Measurements from ENCODE around the gene OTP. TPM values are rescaled to one million over a fixed set of nuclear protein-coding genes. Genes with fewer than 3 reads are reported as not detected.
"Not testable (repeated sequence)": the region's sequence is repeated elsewhere in the genome, so short reads cannot be mapped to it uniquely, and the experiment has no call there.

The OTP gene
- total RNA-seq, 2 donors from 2014 or later = not detected

DNA sequence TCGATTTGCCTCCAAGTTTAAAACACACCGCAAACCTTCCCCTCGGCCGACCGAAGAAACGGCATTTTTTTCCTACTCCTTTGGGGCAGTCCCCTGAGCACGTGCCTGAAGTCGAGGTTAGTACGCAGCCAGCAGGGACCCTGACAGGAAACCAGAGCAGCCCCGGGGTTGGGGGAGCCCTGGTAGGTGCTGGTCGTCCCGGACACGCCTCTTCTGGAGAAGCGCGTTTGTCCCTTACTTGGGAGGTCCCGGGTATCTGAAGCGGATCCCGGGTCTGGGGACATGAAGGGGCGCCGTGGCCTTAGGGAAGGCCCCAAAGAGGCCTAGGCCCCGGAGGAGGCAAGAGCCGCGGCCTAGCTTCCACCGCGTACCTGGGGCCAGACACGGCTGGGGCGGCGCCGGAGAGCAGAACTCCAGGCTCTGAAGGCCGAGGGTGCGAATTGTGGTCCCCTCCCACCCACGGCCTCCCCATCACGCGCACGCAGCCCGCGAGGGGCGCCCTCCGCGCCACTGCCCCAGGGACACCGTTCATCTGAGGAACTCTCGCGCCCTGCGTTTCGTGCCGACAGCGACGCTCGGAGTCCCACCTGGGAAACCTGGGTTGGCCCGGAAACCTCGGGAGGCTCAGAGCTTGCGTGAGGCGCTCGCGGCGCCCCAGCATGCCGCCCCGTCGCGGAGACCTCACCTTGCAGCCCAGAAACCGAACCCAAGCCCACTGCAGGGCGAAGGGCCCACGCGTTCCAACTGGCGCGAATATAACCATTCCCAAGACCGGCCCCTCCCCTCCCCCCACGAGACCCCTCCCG, 10.4 kb downstream of the OTP start:
- Histone ChIP-seq H3K27ac (no peak overlapping the region), H3K9me3 (no peaks in the 10 kb centered on the region), H3K27me3 (replicated peaks; ENCODE audit: insufficient read depth) (peaks cover 29% of the 10 kb centered on the region), H3K36me3 (no peaks in the 10 kb centered on the region), H3K4me3 (no peak overlapping the region), H3K4me1 (replicated peaks) (no peaks in the 10 kb centered on the region)
- 9% methylated on average over 69 of the region's 69 CpGs for WGBS
- intact Hi-C loops (cut with DNase I) = no loop called here
- DNase-seq (ENCODE audit: low spot score) = no peak
- TF ChIP-seq POLR2AphosphoS5 (IDR thresholded peaks at IDR 0.05) = no peak

DNA sequence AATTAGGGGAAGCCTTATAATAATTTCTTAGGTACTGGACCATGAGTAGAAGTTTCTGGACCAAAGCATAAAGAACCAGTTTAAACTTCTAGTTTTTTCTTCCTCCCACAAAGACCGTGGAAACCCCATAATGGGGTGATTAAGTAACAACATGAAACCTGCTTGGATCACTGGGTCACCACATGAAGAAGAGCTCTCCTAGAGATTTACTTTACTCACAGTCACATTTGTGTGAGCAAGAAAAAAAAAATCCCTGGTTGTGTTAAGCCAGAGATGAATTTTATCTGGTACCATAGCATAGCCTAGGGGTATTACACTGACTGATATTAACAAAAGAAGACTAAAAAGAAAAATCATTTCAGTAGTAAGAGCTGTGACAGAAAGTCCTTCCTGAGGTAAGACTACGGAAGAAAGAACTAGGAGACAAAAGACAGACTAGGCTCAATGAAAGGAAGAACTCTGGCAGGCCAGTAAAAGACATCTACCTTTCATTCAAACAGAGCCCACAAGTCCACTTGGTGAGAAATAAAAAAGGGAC, 15.2 kb downstream of the OTP start:
- no peak for TF ChIP-seq POLR2A (IDR thresholded peaks at IDR 0.05)
- no peak for TF ChIP-seq POLR2AphosphoS5 (IDR thresholded peaks at IDR 0.05)
- TF ChIP-seq, protein P1, sequence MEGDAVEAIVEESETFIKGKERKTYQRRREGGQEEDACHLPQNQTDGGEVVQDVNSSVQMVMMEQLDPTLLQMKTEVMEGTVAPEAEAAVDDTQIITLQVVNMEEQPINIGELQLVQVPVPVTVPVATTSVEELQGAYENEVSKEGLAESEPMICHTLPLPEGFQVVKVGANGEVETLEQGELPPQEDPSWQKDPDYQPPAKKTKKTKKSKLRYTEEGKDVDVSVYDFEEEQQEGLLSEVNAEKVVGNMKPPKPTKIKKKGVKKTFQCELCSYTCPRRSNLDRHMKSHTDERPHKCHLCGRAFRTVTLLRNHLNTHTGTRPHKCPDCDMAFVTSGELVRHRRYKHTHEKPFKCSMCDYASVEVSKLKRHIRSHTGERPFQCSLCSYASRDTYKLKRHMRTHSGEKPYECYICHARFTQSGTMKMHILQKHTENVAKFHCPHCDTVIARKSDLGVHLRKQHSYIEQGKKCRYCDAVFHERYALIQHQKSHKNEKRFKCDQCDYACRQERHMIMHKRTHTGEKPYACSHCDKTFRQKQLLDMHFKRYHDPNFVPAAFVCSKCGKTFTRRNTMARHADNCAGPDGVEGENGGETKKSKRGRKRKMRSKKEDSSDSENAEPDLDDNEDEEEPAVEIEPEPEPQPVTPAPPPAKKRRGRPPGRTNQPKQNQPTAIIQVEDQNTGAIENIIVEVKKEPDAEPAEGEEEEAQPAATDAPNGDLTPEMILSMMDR (IDR thresholded peaks at IDR 0.05) = no peak
- Histone ChIP-seq H3K27me3 (replicated peaks; ENCODE audit: insufficient read depth) (peaks cover 8% of the 10 kb centered on the region), H3K36me3 (no peaks in the 10 kb centered on the region), H3K4me1 (replicated peaks) (no peaks in the 10 kb centered on the region), H3K27ac (no peak overlapping the region), H3K4me3 (no peak overlapping the region), H3K9me3 (no peaks in the 10 kb centered on the region)
- 65% methylated on average over 2 of the region's 2 CpGs for WGBS
- intact Hi-C loops (cut with DNase I) = no loop called here
- no peak for DNase-seq (ENCODE audit: low spot score)

DNA sequence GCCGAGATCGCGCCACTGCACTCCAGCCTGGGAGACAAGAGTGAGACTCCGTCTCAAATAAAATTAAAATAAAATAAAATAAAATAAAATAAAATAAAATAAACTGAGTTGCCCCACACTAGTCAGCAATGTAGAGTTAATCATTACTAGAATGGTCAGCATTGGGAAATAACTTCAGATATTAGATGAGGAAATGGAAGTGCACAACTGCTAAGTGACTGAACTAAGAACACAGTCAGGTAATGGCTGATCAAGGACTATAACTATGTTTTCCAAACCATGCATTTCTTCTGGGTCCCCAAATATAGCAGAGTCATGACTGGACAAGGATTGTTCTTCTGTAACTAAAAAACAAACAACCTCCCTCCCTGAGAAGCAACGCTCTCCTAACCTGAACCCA, 17.1 kb downstream of the OTP start:
- TF ChIP-seq POLR2AphosphoS5 (IDR thresholded peaks at IDR 0.05) (no peak), POLR2A (IDR thresholded peaks at IDR 0.05) (no peak)
- TF ChIP-seq, protein P1 (IDR thresholded peaks at IDR 0.05) = no peak
- H3K27ac ChIP-seq = no peak overlapping the region
- H3K4me1 ChIP-seq (replicated peaks) = no peaks in the 10 kb centered on the region
- WGBS = 93% methylated on average over 5 of the region's 5 CpGs
- DNase-seq (ENCODE audit: low spot score) = no peak
- peaks cover 2% of the 10 kb centered on the region for H3K27me3 ChIP-seq (replicated peaks; ENCODE audit: insufficient read depth)
- H3K9me3 ChIP-seq = no peaks in the 10 kb centered on the region
- H3K36me3 ChIP-seq = no peaks in the 10 kb centered on the region
- H3K4me3 ChIP-seq = no peak overlapping the region
- intact Hi-C loops (cut with DNase I) = no loop called here

DNA sequence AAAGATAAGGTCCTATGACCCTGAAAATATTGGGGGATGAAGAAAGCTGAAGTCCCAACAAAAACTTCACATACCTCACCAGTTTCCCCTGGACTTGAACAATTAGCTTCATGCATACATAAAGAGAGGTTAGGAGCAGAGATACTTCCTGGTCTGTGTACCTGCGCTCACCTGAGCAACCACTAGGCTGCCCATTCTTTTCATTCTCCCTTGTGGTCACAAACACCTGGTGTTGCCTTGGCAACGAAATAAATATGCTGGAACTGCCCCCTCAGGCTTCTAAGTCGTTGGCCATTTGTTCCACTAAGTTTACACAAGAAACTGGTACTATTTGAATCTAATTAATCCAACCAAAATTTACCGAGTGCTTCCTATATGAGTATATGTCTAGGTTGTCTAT, 18.1 kb downstream of the OTP start:
- TF ChIP-seq POLR2A (IDR thresholded peaks at IDR 0.05) = no peak
- TF ChIP-seq, protein P1 (IDR thresholded peaks at IDR 0.05) = no peak
- TF ChIP-seq POLR2AphosphoS5 (IDR thresholded peaks at IDR 0.05) = no peak
- WGBS = 22% methylated on average over 4 of the region's 4 CpGs
- Histone ChIP-seq H3K36me3 (no peaks in the 10 kb centered on the region), H3K4me1 (replicated peaks) (no peaks in the 10 kb centered on the region), H3K9me3 (no peaks in the 10 kb centered on the region), H3K27ac (no peak overlapping the region), H3K27me3 (replicated peaks; ENCODE audit: insufficient read depth) (peaks cover 6% of the 10 kb centered on the region), H3K4me3 (no peak overlapping the region)
- DNase-seq (ENCODE audit: low spot score) = no peak
- intact Hi-C loops (cut with DNase I) = no loop called here

DNA sequence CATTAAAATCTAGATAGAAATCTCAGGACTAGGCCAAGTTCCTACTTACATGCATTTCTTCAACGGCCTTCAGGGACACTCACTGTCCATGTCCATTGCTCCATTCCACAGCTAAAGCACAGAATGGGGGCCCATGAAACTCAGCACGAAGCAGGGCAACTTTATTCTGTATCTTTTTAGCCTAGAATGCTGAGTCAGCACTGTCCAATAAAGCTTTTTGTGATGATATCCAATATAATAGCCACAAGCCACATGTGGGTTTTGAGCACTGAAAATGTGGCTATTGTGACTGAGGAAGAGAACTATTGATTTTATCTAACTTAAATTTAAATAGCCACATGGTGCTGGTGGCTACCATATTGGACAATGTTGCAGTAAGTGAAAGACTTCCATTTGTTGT, 21.6 kb downstream of the OTP start:
- 79% methylated on average over 2 of the region's 2 CpGs for WGBS
- peaks cover 4% of the 10 kb centered on the region for H3K27me3 ChIP-seq (replicated peaks; ENCODE audit: insufficient read depth)
- no peak for TF ChIP-seq POLR2A (IDR thresholded peaks at IDR 0.05)
- no peak for TF ChIP-seq POLR2AphosphoS5 (IDR thresholded peaks at IDR 0.05)
- TF ChIP-seq, protein P1 (IDR thresholded peaks at IDR 0.05) = no peak
- no peak overlapping the region for H3K27ac ChIP-seq
- no peaks in the 10 kb centered on the region for H3K4me1 ChIP-seq (replicated peaks)
- intact Hi-C loops (cut with DNase I) = no loop called here
- H3K36me3 ChIP-seq = no peaks in the 10 kb centered on the region
- no peak overlapping the region for H3K4me3 ChIP-seq
- no peak for DNase-seq (ENCODE audit: low spot score)
- no peaks in the 10 kb centered on the region for H3K9me3 ChIP-seq

DNA sequence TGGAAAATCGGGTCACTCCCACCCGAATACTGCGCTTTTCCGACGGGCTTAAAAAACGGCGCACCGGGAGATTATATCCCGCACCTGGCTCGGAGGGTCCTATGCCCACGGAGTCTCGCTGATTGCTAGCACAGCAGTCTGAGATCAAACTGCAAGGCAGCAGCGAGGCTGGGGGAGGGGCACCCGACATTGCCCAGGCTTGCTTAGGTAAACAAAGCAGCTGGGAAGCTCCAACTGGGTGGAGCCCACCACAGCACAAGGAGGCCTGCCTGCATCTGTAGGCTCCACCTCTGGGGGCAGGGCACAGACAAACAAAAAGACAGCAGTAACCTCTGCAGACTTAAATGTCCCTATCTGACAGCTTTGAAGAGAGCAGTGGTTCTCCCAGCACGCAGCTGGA, 29.6 kb downstream of the OTP start:
- H3K9me3 ChIP-seq; H3K4me1 ChIP-seq (replicated peaks); H3K4me3 ChIP-seq; H3K27me3 ChIP-seq (replicated peaks; ENCODE audit: insufficient read depth); intact Hi-C loops (cut with DNase I); H3K27ac ChIP-seq; H3K36me3 ChIP-seq; DNase-seq (ENCODE audit: low spot score): not testable (repeated sequence)
- 87% methylated on average over 14 of the region's 15 CpGs for WGBS

All from prostate gland (tissue), 2 donors.